AG04450 (cell line): Measurements from ENCODE around the gene PBX1. TPM values are rescaled to one million over a fixed set of nuclear protein-coding genes. Genes with fewer than 3 reads are reported as not detected.

ENCODE experiments used
- CTCF ChIA-PET: fragments of 300-600, 350-600 bp; formaldehyde crosslinking; extraction: SDS; loops from one replicate; lab custom pipeline; 2022; ENCODE audit warnings: antibody characterized with exemption, inconsistent platforms; lab: Charles Lee
- POLR2A ChIA-PET: fragments of 350-600 bp; formaldehyde crosslinking; extraction: SDS; loops from one replicate; lab custom pipeline; 2021; ENCODE audit warnings: antibody characterized with exemption, inconsistent platforms; lab: Yijun Ruan, JAX
- DNase-seq: peaks from one replicate; pipeline ENCODE4 v3.0.0-alpha.2; 2011; ENCODE audit warnings: low read depth, low spot score
- H3K27ac ChIP-seq: one replicate; pipeline ENCODE4 v1.5.1; 2012; ENCODE audit warnings: low read depth, low read length, control low read depth
- H3K27me3 ChIP-seq: one replicate; pipeline ENCODE4 v1.6.0; 2012; ENCODE audit warnings: low read length; ENCODE audit not compliant: control insufficient read depth, insufficient read depth
- H3K4me3 ChIP-seq: 2 replicates; pipeline ENCODE4 v1.5.1; 2011; ENCODE audit warnings: mild to moderate bottlenecking, low read depth, low read length, control low read depth
- H3K9me3 ChIP-seq: 2 replicates; pipeline ENCODE4 v1.5.1; 2012; ENCODE audit warnings: low read length; ENCODE audit not compliant: control insufficient read depth, insufficient read depth
- polyA plus RNA-seq: library from polyadenylated mRNA; depleted of rRNA; stranded (reverse); fragments of >200 nt; gene quantifications from 2 replicates; pipeline ENCODE4 v1.2.3, GENCODE V29; 2011
- TF ChIP-seq, protein P1 (sequence below): IDR thresholded peaks from 2 replicates; pipeline ENCODE4 v1.5.1; 2011; ENCODE audit warnings: low read depth, low read length, control low read depth, inconsistent platforms

Gene PBX1
- polyA plus RNA-seq, 1 experiment: 49.9 TPM

DNA sequence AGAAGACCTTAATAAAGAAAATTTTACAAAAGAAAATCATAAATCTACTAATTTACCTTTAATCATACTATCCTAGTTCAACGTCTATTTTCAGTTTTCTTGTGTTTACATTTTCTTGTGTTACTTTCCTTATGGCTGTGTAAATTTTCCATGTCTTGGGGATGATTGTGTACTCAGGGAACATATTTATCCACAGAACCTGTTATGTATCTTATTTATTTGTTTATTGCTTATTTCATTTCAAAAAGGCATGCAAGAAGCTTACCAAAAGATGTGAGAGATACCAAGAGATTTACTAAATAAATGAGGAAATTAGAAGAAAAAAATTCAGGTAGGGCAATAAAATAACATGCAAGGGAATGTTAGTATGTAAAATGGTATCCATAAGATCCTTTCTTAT is 22.8 kb downstream of the PBX1 start:
- POLR2A ChIA-PET: no interaction called here
- H3K9me3 ChIP-seq: no peaks in the 10 kb centered on the region
- H3K4me3 ChIP-seq: no peak overlapping the region
- no peak for DNase-seq
- TF ChIP-seq, protein P1, sequence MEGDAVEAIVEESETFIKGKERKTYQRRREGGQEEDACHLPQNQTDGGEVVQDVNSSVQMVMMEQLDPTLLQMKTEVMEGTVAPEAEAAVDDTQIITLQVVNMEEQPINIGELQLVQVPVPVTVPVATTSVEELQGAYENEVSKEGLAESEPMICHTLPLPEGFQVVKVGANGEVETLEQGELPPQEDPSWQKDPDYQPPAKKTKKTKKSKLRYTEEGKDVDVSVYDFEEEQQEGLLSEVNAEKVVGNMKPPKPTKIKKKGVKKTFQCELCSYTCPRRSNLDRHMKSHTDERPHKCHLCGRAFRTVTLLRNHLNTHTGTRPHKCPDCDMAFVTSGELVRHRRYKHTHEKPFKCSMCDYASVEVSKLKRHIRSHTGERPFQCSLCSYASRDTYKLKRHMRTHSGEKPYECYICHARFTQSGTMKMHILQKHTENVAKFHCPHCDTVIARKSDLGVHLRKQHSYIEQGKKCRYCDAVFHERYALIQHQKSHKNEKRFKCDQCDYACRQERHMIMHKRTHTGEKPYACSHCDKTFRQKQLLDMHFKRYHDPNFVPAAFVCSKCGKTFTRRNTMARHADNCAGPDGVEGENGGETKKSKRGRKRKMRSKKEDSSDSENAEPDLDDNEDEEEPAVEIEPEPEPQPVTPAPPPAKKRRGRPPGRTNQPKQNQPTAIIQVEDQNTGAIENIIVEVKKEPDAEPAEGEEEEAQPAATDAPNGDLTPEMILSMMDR: no peak
- CTCF ChIA-PET: no interaction called here
- H3K27ac ChIP-seq: no peak overlapping the region
- H3K27me3 ChIP-seq: no peaks in the 10 kb centered on the region

DNA sequence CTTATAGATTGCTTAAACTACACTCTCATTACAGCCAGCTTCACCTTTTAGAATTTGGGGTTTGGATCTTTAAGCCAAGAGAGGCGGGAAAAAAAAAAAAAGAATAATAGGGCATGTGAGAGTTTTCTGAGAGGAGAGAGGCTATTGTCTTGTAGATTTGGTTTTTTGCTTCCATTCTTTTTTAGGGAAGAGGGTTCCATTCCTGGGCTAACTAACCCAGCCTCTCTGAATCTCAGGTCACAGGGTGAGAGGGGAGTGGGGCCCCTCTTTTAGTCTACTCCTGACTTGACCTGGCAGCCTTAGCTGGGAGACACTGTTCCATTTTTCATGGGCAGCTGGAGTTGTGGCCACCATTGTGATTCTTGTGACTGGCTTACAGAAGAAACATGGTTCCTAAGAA is 24.2 kb downstream of the PBX1 start:
- Histone ChIP-seq H3K9me3 (no peaks in the 10 kb centered on the region), H3K27me3 (no peaks in the 10 kb centered on the region), H3K27ac (no peak overlapping the region), H3K4me3 (no peak overlapping the region)
- ChIA-PET CTCF (no interaction called here), POLR2A (no interaction called here)
- DNase-seq: no peak
- TF ChIP-seq, protein P1: no peak

DNA sequence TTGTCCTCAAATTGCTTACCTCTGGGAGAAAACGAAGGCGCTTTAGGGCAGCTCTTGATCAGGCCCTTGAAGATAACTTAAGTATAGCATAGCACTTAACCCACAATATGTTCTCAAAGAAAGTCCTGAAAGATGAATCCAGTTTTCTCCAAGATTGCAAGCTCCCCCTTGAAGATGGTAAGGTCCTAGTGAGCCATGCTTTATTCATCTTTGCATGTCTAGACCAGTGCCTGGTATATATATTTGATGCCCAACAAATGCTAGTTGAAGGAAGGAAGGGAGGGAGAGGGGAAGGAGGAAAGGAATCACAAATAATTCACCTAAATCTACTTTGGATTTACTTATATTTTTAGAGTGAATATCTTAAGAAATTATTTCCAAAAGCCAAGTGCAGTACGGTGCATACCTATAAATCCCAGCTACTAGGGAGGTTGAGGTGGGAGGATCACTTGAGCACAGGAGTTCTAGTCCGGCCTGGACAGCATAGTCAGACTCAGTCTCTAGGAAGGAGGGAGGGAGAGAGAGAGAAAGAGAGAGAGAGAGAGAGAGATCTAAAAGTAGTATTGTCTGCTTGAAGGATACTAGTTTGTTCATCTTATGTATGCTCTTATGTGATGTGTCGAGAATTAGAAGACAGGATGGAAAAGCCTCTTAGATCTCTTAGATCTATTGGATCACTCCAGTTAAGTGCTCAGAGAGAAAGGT is 25.0 kb downstream of the PBX1 start:
- POLR2A ChIA-PET: no interaction called here
- DNase-seq: no peak
- Histone ChIP-seq H3K27me3 (no peaks in the 10 kb centered on the region), H3K4me3 (no peak overlapping the region), H3K9me3 (no peaks in the 10 kb centered on the region), H3K27ac (no peak overlapping the region)
- TF ChIP-seq, protein P1: no peak
- CTCF ChIA-PET: interaction anchor here (0.8 kb wide), 1 partner anchor 204 kb away, joined by 4 read pairs; no protein-coding TSS in a partner anchor

DNA sequence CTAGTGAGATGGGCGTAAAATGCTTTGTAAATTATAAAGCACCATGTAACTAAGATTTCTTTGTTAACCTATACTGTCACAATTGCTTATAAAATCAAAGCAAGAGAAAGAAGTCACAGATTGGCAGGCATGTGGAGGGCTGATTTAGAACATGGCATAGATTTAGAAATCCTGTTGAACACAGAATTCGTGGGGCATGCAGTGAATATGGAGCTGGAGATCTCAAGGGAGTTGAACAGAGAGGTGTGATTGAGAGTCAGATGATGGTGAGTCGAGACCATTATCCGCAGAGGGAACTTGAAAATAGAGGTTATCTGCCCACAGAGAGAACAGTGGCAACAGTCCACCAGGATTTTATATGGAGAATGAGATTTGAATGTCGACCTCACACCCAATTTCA is 27.6 kb downstream of the PBX1 start:
- Histone ChIP-seq H3K27ac (no peak overlapping the region), H3K4me3 (no peak overlapping the region), H3K27me3 (no peaks in the 10 kb centered on the region), H3K9me3 (no peaks in the 10 kb centered on the region)
- CTCF ChIA-PET: no interaction called here
- POLR2A ChIA-PET: no interaction called here
- DNase-seq: no peak
- TF ChIP-seq, protein P1: no peak
